Suppressor macrophage (primary cell): ENCODE measurements around the gene EXOSC10.

Experiments
- DNase-seq, 4 experiments: peaks; one replicate each; pipeline ENCODE4 v3.0.0-alpha.2; 2020 to 2022
- total RNA-seq, 17 experiments: gene quantifications; one replicate each; lab custom pipeline; 2026; ENCODE audit warnings: mixed read lengths in 6 of 17, inconsistent platforms in 3 of 17; lab: John Stamatoyannopoulos, UW

The EXOSC10 gene
- total RNA-seq, result 60.2 to 95.5 (median 76.2) reads per million in 17 experiments

DNA sequence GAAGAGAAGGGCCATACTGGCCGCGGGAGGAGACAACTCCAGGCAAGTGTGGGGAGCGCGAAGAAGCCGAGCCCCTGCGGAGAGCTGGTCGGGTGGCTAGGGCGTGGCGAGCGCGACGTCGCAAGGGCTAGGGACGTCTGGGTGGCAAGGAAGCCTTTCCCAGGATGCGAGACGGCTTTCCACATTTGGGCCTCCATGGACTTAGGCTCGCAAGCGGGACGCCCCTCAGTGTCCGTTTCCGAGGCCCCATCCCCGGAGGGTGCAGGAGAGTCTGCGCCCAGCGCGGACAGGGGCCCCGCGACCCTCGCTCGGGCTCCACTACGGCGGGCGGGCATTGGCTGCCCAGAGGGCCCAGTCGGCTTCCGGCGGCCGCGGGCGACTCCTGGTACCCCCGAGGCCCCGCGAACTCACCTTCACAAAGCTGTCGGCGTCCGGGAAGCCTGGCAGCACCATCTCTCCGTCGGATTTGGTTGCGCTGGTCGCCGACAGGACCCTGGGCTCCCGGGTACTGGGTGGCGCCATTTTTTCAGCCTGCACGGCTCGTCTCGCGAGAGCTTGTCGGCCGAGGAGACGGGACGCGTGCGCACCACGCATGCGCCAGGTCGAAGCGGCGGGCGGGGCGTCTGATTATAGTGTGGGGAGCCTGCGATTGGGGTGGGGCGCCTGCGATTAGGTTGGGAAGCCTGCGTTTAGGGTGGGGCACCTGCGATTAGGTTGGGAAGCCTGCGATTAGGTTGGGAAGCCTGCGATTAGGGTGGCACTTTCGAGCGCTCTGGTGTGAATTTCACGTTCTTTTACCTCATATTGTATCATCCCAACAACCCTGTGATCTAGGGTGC lies at the start of gene EXOSC10:
TSS of gene EXOSC10 (minus strand) at position 560 of the 839 bp plus-strand sequence. CDS start at position 522, 38 bp downstream.
- peak; percentile 95 to 99 (median 98) for DNase-seq

DNA sequence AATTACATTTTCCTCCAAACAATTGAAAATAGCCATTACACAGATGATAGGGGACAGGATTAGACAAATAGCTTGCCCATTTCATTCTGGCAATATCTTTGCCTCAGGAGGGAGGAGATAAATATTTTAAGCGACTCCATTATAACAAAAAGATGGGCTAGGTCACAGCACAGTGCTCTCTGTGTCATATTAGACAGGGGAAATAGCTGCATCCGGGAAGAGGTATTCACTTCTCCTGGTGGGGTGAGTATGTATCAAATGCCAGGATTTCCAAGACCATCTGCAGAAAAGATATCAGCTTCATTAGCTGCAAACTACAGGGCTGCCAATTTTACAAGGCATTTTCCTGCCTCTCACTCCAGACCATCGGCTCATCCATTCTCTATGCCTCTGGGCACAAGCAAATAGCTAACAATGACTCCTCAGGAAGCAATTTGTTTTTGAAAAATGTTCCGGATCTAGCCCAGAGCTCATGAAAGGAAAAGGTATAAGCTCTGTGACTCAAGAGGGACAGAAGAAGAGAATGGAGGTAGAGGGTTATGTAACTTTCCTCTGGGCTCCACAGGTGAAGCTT lies 47.6 kb upstream of the EXOSC10 start:
- DNase-seq, result no peak

DNA sequence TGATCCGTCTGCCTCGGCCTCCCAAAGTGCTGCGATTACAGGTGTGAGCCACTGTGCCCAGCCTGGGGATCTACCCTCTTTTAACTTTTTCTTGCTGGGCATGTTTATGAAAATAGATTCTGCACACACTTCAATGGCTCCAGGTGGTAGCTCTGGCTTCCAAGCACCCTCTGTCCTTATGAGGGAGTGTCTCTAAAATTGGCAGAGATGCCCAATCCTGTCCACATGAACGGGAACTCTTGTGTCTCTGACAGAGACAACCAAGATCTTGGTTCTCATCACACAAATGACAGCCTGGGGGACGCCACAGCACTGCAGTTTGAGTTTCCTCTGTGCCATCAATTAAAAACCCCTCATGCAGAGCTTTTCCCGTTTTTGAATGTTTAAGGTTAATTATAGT lies 46.1 kb upstream of the EXOSC10 start:
- DNase-seq, result no peak

DNA sequence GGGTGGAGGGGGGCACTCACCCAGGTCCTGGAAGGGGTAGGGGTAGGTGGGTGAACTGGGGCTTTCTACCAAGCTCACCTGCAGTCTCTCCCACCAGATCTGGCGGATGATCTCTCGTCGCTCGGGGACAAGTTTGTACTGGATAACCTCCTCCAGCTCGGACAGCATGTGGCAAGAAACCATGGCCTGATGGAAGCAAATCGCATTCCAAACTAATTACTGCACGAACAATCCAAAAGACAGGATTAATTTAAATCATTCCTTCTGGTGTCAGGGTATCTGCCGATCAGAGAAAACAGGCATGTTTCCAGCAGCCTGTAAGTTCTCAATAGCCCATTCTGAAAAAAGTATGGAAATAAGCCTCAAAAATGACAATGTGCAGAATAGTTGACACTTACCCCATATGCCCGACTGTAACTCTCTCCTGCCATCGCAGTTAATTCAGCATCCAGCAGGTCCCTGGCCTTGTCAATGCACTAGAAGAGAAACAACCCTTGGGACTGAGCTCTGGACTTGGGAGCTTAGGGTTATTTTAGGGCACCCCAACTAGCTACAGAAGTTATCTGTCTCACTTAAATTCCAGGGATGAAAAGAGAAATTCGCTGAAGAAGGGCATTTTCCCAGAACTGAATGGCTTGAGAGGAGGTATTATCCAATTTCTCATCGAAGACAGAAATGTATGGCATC lies 45.0 kb upstream of the EXOSC10 start:
- no peak for DNase-seq

DNA sequence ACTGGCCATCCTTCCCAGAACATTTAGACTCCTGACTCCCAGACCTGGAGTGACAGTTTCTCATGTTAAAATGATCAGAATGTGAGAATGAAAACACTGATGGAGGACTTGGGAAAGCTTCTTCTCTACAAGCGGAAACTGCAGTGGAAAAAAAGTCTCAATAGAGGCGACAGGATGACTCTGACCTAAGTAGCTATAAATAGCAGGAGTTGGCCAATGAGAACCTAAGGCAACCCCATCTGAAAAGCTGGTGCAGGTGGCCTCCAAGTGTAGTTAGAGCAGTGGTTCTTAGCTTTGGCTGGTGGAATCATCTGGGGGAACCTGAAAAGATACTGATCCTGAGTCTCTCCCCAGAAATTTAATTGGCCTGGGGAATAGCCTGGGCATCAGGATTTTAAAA lies 44.2 kb upstream of the EXOSC10 start:
- DNase-seq, result no peak

DNA sequence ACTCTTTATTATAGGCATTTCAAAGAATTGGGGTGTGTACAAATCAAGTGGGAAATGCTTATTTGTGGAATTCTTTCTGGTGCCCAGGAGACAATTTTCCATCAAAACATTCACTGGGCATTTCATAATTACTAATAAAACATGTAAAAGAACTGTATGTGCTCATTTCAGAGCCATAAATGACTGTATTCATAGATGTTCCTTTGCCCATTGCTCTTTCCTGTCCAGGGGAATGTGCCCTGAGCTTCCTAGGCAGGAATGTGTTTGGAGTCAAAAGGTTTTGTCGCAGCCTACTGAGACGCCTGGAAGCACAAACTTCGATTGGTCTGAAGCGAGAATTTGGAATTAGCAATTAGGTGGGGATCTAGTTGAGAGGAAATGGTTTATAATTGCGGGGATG lies 43.7 kb upstream of the EXOSC10 start:
- no peak for DNase-seq

DNA sequence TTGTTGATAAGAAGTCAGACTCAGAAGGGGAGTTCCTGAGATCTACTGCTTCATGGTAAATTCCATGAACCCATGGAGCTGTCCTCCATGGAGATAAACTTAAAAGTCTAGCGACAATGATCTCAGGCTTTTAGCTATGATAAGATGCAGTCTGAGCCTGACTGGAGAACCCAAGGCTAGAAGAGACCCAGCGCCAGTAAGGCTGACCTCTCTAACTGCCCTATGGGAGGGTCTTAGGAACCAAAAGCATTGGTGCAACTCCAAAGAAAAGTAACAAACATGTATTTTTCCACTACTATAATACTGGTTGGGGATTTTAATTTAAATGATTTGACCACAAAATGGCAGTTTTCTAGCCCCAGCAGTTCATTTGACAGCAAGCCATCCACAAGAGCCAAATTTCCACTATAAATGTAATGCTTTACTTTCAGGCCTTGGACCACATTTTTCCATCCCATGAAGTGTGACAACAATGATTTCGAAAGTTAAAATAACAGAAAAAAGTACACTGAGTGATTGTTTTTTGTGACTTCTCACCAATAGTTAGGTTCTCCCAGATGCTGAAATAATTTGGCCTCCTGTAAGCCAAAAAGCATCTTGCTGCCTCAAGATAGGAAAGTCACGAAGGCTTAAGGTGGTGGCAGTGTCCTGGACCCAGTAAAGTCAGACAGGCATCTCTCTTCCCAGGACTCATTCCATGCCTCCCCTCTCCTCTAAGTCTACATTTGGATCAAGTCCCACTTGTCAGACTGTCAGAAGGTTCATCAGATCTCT lies 43.1 kb upstream of the EXOSC10 start:
- DNase-seq, result no peak

DNA sequence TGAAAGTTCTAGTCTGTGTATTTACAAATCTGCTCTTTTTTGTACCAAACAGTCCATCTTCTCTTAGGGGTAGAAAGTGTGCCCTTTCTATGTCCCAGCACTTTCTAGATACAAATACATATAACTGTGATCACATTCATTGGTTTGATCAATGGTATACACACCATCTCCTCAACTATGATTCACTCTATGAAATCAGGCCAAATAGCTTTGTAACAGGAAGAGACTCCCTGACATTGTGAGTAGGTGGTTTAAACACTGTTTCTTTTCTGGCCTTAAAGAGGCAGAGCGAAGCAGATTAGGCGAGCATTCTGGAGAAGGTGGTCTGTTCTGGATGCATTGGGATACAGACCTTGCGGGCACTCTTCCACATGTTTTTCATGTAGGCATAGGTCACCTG lies 39.3 kb upstream of the EXOSC10 start:
- no peak for DNase-seq

DNA sequence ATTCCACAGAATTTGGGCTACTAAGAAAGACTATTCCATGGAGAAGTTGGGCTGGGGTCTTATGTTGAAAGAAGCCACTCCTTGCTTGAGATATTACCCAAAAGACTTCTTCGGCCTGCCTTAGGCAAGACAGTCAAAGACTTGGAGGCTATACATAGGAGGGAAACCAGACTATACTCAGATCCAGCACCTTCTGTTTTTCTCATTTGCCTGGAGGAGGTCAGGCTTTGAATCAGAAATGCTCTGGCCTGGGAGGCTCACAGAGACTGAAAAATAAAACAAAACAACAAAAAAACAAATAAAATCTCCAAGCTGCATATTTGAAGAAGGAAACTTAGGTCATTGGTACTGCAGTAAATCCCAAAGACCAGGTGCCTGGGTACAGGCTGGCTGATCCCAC lies 38.4 kb upstream of the EXOSC10 start:
- no peak for DNase-seq

DNA sequence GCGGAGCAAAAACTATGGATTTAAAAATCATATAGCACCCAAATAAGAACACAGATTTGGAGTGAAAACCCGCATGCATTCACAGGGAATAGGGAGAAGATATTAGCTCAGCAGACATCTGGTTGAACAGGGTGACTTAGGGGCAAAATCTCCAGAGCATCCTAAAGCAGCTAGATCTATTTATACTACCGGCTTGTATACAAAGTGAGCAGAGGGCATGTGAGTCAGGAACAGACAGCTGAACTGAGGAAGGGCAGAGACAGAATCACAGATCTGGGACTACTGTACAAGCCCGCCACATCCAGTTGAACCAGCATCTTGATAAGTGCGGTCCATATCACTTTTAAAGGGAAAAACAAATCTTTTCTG lies 35.2 kb upstream of the EXOSC10 start:
- no peak for DNase-seq

DNA sequence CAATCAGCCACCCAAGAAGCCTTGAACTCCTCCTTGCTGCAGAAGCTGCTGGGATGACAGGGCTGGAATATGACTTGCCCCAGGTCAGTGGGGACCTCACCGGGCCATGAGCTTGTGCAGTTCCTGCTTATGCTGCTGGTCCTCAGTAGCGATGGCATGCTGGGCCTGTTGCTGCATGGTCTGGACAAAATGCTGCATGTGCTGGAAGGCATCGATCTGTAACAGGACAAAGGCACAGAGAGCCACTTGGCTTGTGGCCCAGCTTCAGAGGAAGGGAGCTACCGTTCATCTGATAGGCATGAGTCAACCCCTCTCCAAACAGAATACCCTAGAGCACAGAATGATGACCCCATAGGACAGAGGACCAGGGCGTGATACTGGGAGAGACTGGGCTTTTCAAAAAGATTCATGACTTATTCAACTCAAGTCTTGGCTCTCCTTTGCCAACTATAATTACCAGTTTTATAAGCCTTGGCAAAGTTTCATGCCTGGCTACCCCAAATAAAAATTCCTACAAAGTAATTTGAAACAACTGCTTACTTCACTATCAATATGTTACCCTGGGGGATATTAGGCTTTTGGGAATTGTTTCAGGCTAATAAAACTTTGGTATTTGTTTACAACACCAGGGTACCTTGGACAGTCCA lies 34.7 kb upstream of the EXOSC10 start:
- DNase-seq, result no peak

DNA sequence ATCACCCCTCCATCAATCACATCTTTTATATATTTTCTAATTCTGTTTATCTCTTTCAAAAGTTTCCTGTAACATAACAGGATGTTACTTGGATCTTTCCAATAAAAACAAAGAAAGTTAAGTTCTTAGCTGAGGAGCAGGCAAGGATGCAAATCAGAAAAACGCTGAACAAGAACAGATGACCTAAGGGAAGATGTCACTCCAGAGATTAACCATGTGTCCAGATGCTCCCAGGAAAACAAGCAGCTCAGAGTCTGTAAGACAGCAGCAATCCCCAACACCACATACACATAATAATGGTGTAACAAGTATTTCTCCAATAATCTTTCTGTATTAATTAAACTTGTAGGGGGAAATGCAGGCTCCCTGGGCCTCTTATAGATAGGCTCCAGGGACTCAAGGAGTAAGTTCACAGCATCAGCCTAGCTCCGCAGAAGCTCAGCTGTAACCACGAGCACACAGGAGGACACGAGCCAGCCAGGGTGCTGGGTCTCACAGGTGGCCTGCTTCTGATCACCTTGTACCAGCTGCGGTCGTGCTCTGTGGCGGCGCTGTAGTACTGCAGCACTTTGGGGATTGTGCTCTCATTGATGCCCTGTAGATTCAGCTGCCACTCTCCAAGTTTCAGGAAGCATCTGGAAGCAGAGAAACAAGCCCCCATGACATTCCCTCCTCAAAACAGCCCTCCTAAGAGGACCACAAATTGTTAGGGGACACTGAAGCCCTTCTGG lies 33.1 kb upstream of the EXOSC10 start:
- no peak for DNase-seq

DNA sequence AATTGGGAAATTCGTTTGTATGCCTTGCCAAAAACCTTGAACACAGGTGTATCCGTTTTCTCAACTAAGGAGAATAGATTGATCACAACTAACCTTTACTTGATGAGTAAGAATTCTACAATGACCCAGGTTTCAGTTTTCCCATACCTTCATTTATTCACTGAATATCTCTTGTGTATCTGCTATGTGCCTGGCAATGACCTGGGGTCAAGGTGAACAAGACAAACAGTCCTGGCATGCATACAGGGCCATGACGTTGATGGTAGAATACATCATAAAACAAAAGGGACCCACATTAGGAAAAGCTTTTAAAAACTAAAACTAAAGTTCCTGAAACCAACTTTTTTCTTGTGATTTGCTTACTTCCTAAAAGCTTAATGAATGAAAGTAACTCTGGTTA lies 32.1 kb upstream of the EXOSC10 start:
- no peak for DNase-seq

DNA sequence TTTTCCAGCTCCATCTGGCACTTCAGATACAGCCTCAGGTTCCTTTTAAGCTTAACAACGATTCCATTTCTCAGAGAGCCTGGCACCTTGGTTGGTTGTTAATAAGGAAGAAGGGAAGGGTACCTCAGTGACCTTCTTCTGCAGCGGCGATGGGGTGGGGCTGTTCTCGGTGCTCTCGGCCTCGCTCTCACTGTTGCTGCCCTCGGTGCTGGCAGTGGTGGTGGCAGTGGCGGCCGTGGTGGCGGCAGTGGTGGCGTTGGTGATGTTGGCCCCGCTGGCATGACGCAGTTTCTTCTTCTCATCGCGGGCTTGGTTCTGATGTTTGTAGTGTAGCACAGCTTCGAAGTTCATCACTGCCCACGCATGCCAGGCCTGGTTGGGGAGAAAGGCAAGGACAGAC lies 30.7 kb upstream of the EXOSC10 start:
- no peak for DNase-seq

DNA sequence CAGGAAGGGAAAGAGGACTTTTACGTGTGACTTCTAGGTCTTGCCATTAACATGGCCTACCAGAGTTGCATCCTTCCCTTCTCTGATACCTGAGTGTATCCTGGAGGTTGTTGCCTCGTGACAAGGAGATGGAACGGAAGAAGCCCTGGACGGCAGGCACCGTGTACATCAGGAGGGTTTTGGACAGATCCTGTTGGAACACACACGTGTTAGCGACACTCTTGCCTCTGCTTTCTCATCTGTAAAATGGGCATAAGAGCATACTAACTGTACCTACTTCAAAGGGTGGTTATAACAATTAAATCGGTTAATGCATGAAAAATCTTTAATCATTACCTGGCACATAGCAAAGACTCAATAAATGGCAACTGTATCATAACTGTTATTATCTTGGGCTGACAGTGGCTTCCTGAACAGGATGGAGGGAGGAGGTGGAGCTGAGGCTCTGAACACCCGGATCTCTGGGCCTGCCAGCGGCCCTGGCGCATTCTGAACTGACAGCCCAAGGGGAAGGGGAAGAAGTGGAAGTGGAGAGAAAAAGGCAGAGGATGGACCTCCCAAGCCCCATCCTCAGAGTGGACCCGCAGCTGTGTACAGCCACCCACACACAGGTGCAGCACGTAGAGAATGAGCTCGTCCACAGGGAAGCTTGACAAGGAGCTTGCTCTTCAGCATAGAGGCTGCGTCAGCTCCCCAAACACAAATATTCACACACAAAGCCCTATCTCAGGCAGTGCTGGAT lies 30.2 kb upstream of the EXOSC10 start:
- no peak for DNase-seq

DNA sequence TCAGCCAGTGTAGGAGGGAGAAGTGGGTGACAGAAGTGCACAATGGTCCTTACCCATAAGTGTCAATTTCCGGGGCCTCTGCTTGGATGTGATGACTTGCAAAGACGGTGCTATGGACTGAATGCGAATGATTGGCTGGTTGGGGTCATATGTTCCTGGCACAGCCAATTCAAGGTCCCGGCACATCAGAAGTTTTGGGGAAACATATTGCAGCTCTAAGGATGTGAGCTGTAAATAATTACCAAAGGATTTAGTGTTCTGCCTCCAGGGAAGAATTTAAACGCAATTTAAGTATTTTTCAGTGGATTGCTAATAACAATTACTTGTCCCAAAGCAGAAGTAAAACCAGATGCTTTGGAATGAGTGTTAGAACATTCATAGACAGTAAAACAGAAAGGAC lies 26.9 kb upstream of the EXOSC10 start:
- DNase-seq, result no peak

DNA sequence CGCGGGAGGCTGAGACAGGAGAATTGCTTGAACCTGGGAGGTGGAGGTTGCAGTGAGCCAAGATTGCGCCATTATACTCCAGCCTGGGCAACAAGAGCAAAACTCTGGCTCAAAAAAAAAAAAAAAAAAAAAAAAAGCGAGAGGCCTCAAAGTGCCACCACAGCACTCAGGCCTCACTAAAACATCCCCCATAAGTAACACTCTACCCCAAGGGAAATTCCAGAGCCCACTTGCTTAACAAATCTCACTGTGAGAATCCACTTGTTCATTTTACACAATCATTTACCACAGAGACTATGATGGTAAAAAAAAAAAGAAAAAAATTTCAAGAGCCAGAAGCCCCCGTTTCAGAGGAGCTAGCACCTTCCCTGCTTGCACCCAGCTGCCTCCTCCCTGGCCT lies 26.3 kb upstream of the EXOSC10 start:
- no peak for DNase-seq

DNA sequence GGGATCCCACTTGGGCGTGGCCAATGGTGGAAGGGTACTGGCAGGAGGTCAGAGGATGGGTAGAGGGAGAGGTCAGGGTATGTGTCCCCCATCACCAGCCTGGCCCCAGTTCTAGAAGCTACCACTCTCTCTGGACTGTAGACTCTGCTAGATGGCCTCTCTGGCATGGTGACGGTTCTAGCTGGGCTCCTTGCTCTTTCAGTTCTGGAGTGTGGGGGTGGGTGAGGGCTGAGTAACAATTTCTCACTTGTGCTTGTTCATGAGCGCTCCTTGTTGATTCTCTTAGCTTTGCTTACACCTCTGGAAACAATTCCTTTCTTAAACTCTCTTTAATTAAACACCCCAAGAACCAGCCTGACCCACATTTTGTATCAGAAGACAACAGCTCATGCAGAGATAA lies 25.3 kb upstream of the EXOSC10 start:
- DNase-seq, result no peak

DNA sequence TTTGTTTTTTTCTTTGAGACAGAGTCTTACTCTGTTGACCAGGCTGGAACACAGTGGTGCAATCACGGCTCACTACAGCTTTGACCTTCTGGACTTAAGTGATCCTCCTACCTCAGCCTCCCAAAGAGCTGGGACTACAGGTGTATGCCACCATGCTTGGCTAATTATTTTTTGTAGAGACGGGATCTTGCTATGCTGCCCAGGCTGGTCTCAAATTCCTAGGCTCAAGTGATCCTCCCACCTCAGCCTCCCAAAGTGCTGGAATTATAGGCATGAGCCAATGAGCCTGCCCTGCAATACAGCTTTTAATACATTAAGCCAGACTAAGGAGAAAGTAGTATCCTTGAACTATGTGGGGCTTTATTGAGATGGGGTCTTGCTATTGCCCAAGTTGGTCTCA lies 16.6 kb upstream of the EXOSC10 start:
- no peak for DNase-seq

DNA sequence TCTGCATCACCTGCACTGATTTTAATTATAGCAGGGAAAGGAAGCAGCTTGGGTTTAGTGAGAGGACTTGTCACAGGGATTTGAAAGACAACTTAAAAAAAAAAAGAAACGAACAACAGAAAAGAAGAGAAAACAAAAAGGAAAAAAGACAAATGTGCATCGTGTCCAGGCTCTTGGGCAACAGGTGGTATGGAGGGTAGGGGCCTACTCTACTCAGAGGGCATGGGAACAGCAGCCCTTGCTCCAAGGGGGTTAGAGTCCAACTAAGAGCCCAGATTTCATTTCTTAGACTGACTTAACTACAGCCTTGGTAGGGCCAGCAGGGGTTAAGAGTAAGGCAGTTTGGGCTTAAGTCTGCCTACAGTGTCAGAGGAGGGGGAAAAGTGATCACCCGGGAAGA lies 15.3 kb upstream of the EXOSC10 start:
- DNase-seq, result no peak
